GM19455 (cell line): Measurements from ENCODE around the gene CHRNA1.

Experiments
- ATAC-seq: cut with Tn5 transposase; IDR thresholded peaks from one replicate; pipeline ENCODE4 v1.9.1; 2021; ENCODE audit not compliant: unreplicated experiment

The CHRNA1 gene

GRCh38 chr2:174764280-174765255 is at the start of gene CHRNA1:
Gene CHRNA1 (minus strand): TSS chr2:174764472. CDS start chr2:174764394, 78 bp downstream.
- no peak for ATAC-seq

- no peak for ATAC-seq
Measured at GRCh38 chr2:174812037-174812436, 47.8 kb upstream of the CHRNA1 start.

DNA sequence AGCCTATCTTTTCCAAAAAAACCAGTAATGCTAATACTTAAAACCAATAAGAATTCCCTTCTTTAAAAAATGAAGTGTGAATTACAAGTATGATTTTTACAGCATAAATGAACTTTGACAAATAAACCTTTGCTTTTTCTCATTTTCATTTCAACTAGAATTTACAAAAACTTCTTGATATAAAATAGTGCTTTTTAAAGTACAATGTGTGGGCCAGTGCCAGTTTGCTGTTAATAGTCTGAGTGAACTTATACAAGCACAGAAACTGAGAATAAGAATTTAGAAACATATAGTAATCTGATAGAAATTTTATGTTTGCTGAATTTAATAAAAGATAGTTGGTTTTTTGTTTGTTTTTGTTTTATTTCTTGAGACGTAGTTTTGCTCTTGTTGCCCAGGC is 43.7 kb upstream of the CHRNA1 start:
- ATAC-seq, result no peak

DNA sequence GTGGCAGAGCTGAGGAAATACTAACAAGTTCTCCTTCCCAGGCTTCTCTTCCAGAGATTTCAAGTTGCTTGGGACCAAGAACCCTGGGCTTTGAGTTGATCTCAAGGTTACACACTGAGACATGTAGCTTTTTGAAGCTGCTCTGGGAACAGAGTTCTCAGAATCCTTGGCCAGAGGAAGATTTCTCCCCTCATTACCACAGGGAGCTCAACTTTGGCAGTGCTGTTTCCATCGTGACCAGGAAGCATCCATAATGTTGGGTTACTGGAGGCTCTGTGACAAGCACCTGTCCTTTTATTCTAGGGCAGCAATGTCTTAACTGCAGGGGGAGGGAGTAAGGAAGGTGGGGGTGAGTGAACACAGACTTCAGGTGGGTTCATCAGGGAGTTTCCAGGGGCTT is 41.5 kb upstream of the CHRNA1 start:
- ATAC-seq, result no peak

GRCh38 chr2:174802459-174802858 is 38.2 kb upstream of the CHRNA1 start:
- no peak for ATAC-seq

GRCh38 chr2:174800436-174801205 is 36.3 kb upstream of the CHRNA1 start:
- no peak for ATAC-seq

DNA sequence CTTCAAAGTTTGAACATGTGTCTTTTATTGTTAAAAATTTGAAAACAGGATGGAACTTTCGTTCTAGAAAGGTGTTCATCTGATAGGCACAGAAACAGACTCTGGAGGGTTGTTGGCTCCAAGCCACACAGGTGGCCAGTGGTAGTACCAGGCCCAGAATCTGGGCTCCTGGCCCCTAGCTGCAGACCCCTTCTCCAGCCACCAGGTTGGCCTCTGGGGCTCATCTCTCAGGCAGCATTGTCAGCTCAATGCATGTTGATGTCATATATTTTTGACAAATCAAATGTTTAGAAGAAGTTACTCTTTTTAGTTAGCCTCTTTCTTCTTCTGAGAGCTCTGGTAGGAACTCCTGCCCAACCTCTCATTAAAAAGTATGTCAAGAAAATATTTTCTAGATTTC is 34.5 kb upstream of the CHRNA1 start:
- ATAC-seq, result no peak

- ATAC-seq, result no peak
Measured at GRCh38 chr2:174797781-174798276, 33.6 kb upstream of the CHRNA1 start.

DNA sequence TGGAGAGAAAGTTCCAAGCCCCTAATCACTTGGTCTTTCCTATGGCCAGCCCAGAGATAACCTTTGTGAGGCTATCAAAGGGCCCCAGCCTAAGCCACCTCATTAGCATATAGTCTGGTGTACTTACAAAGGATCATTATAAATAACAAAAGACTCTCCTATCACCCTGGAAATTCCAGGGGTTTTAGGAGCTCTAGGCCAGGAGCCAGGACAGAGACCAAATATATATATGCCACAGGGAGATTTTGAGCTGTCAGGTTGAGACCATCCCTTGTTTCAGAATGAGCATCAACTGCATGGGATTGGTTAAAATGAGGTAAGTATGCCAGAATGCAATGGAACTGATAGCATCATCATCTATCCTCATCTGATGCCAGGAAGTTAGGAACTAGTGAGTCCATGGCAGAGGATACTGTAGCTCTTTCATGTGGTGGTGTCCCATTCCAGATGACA is 32.1 kb upstream of the CHRNA1 start:
- no peak for ATAC-seq

GRCh38 chr2:174794851-174795374 is 30.6 kb upstream of the CHRNA1 start:
- ATAC-seq, result no peak

DNA sequence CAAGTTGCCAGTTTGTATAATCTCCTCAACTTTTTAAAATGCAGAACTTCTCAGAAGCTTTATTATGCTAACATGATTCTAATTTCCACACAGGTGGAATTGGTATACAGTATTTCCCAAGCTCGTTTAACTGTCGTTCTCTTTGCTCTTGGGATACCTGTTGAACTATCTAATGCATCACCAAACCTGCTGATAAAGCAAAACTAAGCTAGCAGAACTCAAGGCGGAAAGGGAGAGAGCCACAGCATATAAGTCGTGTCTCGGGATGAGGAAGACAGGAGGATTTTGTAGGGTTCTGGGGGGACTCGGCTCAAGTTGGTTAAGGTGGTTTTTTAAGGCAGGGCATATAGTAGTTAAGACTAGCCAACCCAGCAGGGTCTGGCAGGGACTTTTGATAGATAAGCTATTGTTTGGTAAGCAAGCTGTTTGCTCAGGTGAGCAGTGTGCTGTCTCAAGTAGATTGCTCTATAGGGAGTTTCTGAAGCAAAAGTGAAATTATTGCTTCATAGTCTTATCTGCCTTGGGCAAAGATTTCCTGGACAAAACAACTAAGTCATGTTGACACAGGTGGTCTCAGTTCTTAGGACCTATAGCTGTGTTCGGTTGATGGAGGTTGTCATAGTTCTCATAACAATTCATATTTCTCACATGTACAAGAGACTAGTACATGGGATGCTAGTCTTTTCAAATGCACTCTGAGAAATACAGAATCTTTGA is 28.2 kb upstream of the CHRNA1 start:
- ATAC-seq, result no peak

GRCh38 chr2:174791746-174792280 is 27.5 kb upstream of the CHRNA1 start:
- no peak for ATAC-seq

DNA sequence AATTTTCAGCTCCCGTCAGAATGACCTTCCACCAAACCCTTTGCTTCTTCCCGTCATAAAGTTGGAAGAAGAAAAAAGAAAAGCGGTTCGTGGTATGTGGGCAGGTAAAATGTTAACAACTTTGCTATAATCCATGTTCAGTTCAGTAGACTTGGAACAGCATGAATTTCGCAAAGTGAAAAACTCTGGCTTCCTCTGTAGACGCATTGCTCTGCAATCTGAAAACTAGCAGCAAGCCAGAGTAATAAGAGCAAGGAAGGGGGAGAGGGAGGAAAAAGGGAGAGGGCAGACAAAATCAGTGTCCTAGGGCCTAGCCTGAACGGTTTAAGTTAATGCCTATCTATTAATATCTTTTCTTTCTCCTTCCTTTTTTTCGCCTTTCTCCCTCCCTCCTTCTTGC is 26.7 kb upstream of the CHRNA1 start:
- no peak for ATAC-seq

- no peak for ATAC-seq
Measured at GRCh38 chr2:174789001-174789400, 24.7 kb upstream of the CHRNA1 start.

- no peak for ATAC-seq
Measured at GRCh38 chr2:174788291-174788929, 24.1 kb upstream of the CHRNA1 start.

DNA sequence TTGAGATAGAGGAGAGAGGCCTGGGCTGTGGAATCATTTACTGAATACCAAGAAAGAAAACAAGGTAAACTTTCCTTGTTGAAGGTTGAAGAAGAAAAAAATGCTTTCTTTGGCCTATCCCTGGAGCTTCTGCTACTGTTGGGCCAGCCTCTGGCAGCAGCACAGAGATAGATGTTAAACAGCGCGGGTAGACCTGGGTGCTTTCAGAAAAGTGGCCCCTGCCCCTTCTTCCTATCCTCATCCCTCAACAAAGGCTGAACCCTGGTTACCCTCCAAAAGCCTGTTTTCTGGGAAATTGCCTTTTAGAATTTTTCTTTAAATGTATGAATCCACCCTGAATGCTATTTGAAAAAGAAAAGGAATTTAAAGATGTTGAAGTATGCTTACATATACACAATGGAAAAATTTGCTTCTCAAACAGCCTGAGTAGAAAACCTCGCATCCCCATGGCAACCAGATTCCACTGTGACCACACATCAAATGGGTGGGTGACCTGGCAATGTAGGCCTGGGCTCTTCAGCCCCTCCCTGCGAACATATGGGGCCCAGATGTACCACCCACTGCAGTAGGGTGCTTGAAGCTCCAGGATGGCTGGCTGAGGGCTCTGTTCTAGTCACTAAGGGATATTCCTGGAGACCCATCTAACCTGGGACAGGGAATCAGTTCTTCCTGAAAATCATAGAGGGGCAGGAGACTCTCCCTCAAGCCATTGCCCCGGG is 23.4 kb upstream of the CHRNA1 start:
- ATAC-seq, result no peak

DNA sequence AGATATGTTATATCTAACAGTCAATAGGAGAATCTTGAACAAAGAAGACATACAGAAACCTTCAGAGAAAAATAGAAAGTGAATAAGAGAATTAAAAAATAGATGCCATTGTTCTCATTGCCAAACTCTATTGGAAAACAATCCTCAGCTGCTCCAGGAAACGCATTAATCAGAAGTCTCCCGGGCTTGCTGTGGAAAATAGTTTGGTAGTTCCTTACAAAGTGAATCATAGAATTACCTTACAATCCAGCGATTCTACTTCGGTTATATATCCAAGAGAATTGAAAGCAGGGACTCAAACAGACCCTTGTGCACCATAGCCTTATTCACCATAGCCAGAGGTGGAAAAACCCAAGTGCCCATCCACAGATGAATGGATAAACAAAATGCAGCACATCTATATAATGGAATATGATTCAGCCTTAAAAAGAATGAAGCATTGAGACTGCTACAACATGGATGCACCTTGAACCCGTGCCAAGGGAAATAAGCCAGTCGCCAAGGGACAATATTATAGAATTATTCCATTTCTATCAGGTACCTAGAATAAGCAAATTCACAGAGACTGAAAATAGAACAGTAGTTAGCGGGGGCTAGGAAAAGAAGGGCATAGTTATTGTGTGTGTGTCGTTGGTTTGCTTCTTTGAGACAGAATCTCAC is 21.9 kb upstream of the CHRNA1 start:
- ATAC-seq, result no peak

DNA sequence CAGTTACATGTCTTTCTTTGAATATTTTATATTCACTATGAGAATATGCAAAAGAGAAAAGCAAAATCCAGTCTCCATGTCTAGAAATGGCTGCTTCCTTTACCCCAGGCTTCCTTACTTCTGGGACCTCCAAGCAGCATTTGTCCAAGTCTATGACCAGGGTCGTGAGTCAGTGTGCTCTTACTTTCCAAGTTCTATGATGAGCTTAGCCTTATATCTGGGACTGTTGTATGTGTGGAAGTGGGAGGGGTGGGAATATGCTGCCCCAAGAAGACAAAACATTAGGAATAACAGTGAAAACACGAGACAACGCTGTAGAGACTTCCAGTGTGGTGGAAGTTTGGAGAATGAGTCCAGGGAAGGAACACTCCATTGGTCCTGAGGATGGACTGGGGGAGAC is 21.2 kb upstream of the CHRNA1 start:
- ATAC-seq, result no peak

GRCh38 chr2:174784909-174785308 is 20.6 kb upstream of the CHRNA1 start:
- no peak for ATAC-seq
